NCI-H2107 treated with DMSO at 0.1 percent for 48 hours (cell line): ENCODE results near the gene MORN1.
"Not testable (repeated sequence)": the region's sequence is repeated elsewhere in the genome, so short reads cannot be mapped to it uniquely, and the experiment has no call there.

Experiments used
- DNase-seq: peaks from one replicate; lab custom pipeline; 2025; ENCODE audit not compliant: unreplicated experiment; lab: John Stamatoyannopoulos, UW

The MORN1 gene

GRCh38 chr1:2296211-2296610 is 95.1 kb downstream of the MORN1 start:
- DNase-seq, result not testable (repeated sequence)

GRCh38 chr1:2295526-2295925 is 95.8 kb downstream of the MORN1 start:
- DNase-seq, result no peak

- DNase-seq, result no peak
These were observed 96.7 kb downstream of the MORN1 start for GRCh38 chr1:2294725-2295078.

DNA sequence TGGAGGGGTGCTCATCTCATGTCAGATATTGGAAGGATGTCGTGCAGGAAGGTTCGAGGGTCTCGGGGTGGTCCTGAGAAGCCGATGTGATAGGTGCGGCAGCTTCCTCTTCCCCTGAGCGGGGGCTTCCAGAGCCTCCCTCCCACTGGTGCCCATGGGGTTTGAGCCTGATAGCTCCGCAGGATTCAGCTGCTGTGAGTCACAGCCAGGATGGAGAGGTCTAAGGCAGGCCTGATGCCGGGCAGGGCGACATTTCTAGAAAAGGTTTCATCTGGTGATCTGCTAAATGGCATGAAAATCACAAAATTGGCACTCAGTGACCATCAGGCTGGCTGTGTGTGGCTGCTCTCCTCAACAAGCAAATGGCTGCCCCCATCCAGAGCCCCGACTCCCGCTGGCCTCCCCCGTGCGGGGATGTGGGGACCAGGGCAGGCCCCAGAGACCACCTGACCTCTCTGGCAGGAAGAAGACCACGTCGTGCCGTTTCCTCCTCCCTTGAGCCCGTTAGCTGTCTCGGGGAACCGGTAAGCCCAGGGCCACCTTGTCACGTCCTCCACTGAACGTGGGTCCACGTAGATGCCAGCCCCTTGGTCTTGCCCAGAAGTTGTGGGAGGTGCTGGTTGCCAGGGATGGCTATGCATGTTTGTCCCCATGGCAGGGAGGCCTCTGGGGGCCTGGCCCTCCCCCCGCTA is 97.2 kb downstream of the MORN1 start:
- no peak for DNase-seq

GRCh38 chr1:2292725-2293450 is 98.5 kb downstream of the MORN1 start:
- no peak for DNase-seq

DNA sequence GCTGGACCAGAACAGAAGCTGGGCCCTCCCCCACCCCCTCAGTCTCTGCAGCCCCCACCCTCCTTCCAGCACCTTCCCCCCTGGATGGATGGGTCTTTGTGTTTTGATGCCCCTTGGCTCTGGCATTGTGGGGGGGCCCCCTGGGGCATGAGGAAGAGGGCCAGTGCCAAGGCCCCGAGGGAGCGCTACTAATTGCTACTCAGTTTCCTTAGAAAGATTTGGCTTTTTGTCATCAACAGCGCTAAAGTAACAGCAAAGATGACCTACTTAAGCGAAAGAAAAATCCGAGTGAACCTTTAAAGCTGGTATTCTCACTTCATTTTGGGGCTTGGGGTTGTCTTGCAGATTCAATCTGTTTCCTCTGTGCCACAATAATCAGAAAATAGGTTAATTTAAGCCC is 99.8 kb downstream of the MORN1 start:
- no peak for DNase-seq

- no peak for DNase-seq
These were observed 100.5 kb downstream of the MORN1 start for GRCh38 chr1:2290595-2291510.

DNA sequence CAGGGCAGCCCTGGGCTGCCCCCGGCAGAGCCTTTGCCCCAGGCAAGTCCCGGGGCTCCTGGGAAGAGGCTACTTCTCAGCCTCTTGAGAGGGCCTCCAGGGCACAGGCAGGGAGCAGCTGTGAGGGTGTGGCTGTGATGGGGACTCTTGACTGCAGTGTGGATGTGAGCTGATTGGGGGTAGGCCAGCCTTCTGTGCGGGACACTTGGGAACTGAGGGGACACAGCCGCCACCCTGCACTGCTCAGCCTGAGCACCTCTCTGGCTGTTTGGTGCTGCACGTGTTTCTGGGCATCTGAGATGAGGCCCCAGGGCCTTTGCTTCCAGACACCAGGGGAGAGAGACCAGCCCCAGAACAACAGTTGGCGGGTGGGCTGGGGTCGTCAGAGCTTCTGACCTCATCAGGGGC is 101.2 kb downstream of the MORN1 start:
- DNase-seq, result no peak

- no peak for DNase-seq
These were observed 101.7 kb downstream of the MORN1 start for GRCh38 chr1:2289607-2290006.

- no peak for DNase-seq
These were observed 102.4 kb downstream of the MORN1 start for GRCh38 chr1:2288816-2289536.

- DNase-seq, result no peak
These were observed 103.0 kb downstream of the MORN1 start for GRCh38 chr1:2288311-2288710.

GRCh38 chr1:2287649-2288048 is 103.7 kb downstream of the MORN1 start:
- DNase-seq, result no peak

- no peak for DNase-seq
These were observed 104.4 kb downstream of the MORN1 start for GRCh38 chr1:2286923-2287322.

GRCh38 chr1:2284932-2285331 is 106.4 kb downstream of the MORN1 start:
- no peak for DNase-seq

GRCh38 chr1:2283991-2284895 is 107.1 kb downstream of the MORN1 start:
- no peak for DNase-seq

DNA sequence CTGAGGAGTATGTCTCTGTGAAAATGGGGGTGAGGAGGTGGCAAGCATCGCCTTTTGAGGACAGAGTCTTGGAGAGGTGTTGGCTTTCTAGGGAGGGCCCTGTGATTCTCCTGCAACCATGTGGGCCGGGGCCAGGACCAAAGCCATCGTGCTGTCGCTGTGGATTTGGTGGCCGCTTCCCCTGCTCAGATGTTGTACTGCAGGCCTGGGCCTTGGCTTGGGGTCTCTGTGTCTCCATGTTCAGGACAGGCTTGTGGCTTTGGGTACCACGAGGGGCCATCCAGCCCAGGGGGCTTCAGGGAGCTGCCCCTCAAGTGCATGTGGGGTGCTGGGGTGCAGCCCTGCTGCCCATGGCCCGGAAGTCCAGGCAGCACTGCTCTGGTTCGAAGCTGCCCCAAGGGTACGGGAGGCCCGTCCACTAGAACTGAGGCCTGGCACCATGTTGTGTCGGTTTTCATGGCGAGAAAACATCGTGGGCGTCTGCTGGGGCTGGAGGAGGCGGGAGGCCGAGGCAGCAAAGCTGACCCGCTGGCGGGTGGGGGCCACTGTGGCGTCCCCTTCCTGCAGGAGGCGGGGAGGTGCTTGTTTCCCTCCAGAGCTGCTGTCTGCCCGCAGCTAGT is 107.9 kb downstream of the MORN1 start:
- DNase-seq, result no peak

- no peak for DNase-seq
These were observed 108.6 kb downstream of the MORN1 start for GRCh38 chr1:2282556-2283270.

- DNase-seq, result no peak
These were observed 111.5 kb downstream of the MORN1 start for GRCh38 chr1:2279817-2280216.

- DNase-seq, result no peak
These were observed 112.1 kb downstream of the MORN1 start for GRCh38 chr1:2279210-2279639.
